Activated T-cell treated with anti-CD3 and anti-CD28 coated beads for 4 hours (primary cell): Measurements from ENCODE around the gene KIF16B.

ENCODE experiments used
- DNase-seq: peaks from one replicate; pipeline ENCODE4 v3.0.0-alpha.2; 2020

KIF16B gene

DNA sequence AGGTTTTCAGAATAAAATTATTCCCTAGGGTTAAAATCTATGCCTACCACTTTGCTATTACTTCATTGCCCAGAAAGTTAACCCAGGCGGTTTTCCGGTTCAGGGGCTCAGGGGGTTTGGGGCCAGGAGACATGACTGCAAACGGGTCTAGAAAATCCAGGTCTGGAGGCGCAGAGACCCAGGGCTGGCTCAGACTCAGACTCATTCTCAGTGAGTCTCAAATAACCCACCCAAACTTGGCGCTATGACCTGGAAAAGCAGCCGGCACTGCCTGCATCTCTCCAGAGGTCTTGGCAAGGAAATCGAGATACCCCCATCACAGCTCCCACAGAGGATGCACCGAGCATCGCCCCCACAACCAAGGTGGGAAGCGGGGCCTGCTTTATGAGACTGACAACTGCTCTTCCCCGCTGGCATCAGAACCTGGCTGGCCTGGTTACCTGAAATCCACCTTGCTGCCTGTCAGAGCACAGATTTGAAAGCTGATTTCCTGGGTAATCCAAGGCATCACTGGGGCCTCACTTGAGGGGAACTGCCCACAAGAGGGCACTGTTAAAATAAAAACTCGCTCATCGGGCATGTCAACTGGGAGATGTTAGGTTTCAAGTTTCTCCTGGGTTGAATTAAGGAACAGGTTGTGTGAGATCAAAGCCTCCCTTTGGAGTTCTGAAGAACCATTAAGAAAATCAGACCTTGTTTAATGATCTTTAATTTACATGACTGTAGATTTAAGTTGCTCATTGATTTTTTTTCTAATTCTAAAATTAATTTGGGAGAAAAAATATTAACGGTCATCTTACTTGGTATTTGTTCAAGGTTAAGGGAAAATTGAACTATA is 55.1 kb downstream of the KIF16B start:
- no peak for DNase-seq

DNA sequence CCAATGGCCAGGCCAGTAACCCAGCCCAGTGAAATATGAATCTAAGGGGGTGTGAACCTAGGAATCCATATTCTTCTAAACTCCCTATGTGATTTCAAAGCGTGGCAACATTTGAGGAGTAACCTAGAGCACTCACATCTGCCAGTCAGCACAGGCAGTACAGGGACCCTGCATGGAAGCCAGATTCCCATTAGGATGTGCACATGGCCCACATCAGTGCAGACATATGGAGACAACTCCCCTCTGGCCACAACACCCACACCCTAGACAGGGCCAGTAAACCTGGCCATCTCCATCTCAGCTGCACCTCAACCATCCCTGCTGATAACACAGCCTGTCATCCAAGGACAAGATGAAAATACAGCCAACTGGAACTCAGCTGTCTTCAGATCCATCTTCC is 56.5 kb downstream of the KIF16B start:
- DNase-seq: no peak

DNA sequence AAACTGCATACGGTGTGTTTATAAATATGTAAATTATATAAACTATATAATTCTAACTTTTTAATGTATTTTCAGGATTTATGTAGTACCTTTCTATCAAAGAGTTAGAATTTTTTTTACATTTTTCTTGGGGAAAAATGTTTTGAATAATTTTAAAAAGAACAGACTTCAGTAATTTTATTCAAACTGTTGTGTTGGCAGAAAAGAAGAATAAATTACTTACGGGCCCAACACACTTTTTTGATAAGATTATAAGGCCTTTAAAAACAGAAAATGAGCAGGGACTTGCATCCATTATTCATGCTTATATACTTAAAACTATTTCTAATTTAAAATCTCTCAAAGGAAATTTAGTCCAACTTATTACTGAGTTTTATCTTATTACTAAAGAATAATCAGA is 58.2 kb downstream of the KIF16B start:
- no peak for DNase-seq

DNA sequence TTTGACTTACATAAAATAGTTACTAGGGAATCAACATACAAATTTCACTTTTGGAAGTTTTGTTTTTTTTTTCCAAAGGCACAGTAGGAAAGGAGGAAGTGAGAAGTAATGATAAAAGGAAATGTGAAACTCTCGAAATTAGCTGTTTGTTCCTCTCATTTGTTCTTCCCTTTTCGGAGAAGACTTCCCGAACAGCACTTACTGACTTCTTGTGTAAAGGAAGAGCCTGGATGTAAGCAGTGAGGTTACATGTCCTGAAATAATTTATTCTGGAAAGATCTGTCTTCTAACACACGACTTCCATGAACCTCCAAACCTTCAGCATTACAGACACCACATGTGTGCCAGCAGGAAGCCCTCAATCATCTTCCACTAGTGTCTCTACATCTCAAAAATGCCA is 59.1 kb downstream of the KIF16B start:
- DNase-seq: no peak

DNA sequence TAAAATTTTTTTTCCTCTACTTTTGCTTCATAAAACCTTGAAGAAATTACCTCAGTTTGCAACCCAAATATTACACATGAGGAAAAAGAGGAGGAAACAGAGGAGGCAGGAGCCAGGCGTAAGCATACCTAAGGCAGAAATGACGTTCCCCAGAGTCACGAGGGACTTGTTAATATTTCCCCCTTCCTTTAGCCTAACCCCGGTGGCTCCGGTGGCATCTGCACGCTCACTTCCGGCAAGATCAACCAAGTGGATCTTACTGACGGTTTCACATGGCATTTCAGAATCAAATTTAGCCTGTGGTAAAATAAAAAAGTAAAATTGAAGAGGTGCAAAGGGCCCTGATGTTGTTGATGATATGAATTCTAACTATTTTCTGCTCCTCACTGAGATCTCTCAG is 67.4 kb downstream of the KIF16B start:
- DNase-seq: no peak

DNA sequence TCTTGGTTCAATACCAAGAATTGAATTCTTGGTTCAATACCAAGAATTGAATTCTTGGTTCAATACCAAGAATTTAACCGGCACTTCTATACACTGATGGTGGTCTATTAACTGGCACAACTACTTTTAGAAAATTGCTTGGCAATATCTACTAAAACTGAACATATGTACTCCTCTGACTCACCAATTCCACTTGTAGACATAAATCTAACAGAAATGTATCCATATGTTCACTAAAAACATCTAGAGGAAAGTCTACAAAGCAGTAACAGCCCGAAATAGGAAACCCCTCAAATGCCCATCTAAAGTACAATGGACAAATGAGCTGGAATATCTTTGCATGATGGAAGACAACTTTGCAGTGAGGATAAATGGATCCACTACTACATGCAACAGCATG is 71.9 kb downstream of the KIF16B start:
- DNase-seq: no peak

DNA sequence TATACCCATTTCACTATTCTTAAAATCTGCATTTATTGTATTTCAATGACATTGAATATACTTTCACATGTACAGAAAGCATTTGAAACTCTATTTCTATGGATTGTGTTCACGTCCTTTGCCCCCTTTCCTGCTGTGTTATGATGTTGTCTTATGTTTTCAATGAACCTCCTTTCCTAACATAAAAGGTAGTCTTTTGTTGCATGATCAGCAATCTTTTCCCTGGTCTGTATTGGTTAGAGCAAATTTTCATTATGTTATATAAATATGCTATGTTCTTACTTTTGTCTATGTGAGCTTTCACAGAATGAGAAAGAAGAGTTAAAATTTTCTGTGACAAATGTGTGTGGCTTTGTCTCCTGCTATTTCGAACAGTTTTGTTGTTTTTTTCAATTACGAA is 73.1 kb downstream of the KIF16B start:
- DNase-seq: no peak

DNA sequence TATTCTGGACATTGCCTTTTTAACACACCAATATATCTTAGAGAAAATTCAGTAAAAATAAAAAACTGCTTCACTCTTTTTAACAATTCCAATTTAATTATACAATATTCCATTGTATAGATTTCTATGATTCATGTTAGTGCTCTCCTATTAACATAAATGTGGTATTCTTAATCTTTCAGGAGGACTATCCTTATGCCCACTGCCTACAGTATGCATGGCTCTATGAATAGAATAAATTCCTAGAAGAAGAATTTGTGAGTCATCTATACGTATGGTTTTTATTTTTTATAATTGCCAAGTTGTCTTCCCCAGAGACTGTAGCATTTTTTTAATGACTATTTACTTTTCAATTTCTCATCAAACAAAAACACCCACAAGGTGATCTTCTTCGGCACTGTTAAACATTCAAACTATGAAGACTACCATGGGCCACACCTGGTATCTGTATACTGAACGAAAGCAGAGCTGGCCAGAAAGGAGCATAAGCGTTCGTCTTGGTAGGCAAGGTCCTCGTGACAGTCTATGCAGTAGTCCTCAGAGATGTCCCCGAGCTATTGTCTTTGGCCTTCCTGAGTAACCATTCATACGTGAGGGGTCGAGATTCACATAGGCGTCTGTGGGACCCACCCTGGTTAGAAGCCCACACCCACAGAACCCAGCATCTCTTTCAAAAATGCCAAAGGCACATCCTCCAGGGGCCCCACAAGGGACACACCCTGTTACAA is 74.6 kb downstream of the KIF16B start:
- DNase-seq: no peak

DNA sequence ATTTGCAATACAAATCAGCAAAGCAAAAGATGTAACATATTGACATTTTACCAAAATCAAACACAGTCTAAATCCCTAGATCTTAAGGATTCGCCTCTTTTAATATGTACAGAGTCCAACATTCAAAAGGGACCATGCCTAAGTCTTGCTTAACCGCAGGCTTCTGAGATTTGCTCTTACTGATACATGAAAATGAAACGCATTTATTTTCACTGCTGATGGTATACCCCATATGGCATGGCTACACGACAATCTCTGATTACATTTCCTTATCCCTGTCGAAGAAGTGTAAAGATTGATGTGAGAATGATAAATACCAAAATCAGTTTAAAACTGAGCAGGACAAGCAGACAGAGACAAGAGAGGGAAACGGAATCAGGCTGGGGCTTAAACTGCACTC is 75.4 kb downstream of the KIF16B start:
- no peak for DNase-seq

DNA sequence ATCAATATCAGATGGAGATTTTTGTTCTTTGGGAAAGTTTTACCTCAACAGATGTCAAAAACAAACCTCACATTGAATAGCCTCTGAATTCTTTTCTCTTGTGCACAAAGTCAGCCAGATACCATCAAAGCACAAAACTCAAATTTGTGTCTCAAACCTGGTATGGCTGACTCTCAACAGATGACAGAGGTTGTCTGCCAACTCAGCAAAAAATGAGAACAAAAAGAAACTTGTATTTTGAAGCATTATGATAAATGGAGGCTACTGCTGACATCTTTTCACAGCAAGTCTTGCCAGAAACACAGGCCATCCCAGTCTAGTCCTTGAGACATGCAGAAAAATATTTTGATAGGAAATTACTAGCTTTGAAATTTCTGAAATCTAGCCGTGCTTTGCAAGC is 79.8 kb downstream of the KIF16B start:
- no peak for DNase-seq

DNA sequence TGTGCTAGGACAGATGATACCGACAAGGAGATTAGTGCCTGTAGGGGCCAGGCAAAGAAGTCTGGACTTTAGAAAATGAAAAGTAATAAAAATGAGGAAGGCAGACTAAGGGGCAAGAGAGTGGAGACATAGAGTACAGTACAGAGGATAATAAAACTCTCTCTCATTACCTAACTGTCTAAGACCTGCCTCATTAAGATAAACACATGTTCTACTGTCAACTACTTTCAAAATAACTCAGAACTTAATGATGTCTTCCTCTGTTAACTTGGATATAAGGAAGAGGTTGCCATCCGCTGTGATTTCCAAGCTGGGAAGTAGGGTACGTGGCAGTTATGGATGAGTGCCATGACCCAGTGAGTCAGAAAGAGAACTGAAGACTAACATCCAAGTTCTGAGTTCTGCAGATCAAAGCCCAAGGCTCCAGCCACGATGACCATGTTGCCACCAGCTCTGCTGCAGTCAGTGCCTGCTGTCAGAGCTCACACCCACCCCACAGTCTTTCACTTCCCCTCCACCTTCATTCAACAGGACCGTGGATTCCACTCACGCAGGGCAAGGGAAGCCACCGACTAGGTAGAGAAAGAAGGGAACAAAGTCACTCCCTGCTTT is 81.8 kb downstream of the KIF16B start:
- no peak for DNase-seq

DNA sequence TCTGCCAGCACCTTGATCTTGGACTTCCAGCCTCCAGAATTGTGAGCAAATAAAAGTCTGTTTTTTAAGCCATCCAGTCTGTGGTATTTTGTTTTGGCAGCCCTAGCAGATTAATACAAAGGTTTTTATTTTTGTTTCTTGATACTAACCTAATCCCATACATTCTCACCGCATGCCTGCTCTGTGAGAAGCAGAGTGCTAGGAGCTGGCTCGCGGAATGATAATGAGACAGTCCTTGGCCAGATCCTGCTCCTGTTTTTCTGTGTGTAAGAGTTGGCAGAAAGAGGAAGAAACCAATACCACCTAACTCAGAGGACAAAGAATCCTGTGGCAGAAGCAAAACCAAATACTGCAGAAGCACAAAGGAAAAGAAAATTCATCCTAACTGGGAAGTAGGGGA is 82.6 kb downstream of the KIF16B start:
- DNase-seq: no peak

DNA sequence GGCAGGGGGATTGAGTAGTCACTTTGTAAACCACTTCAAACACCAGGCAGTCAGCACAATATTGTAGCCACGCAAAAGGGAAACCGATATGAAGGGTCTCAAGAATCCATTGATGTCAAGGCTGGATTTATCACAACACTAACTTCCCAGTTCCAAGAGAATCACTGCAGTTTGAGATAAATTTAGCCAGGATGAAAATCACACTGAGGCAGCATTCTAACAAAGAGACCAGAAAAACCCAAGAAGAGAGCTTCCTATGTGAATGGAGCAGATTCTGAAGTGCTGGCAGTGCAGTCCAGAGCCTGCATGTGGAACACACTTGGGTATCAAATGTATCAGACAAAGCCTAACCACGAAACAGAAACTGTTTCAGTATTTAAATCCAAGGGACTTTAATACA is 84.6 kb downstream of the KIF16B start:
- DNase-seq: no peak

DNA sequence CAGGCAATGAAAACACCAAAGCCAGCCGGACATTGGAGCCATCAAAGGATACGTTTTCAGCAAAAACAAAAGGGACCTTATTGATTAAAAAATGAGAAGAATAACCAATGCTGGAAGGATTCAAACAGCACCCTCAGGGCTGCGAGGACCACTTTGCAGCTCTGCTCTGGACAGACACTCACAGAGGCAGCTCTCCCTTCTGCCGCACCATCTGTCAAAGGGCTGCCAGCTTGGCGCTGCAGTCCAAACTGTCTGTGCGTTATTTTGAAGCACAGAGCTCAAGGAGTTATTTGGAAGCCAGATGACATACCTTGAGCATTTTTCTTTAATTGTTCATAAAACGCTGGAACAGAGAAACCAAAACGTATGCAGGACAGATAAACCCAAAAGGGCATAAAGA is 85.2 kb downstream of the KIF16B start:
- no peak for DNase-seq

DNA sequence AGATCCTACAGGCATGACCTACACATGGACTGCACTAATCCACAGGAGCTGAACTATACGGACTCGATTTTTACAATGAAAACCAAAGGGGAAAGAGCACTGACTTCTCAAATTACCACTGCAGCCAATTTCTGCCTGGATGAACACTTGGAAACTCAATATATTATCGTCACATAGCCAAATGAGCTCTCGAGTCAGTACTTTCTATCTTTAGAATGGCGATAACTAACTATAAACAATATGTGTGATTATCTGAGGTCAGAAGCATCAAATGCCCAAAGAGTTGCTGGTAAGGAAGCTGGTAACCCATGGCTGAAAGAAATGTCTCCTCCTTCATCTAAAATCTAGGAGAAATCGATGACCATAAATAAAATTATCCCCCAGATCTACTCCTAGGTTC is 86.7 kb downstream of the KIF16B start:
- no peak for DNase-seq

DNA sequence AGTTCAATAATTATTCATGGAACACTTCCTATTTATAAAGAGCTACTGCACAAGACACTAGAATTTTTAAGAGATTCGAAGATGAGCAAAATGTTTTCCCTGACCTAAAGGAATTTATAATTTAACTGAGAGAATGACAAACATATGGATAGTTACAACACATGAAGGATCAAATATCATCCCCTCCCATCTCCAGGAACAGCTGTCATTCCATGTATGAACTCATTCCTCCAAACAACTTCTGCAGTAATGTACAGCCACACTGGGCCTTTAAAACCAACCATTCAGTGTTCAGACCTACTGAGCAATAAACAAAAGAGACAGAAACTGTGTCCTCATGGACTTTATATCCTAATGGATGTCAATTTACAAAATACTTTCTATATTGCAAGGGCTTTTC is 87.8 kb downstream of the KIF16B start:
- no peak for DNase-seq

DNA sequence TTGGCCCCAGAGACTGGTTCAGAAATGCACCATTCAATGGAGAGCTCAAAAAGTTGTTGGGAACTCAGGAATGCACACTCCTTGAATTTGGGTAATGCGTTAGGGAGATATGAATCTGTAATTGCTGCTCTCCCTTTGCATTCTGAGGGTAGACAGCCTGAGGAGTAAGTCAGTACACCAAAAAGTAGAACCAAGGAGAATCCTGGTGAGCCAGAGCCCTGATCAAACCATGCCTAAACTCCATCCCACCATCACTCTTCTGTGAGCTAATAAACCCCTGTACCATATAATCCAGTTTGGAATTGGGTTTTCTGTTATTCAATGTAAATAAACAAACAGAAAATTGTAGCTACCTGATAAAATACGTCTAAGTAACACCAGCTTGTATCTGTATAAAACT is 90.2 kb downstream of the KIF16B start:
- no peak for DNase-seq

DNA sequence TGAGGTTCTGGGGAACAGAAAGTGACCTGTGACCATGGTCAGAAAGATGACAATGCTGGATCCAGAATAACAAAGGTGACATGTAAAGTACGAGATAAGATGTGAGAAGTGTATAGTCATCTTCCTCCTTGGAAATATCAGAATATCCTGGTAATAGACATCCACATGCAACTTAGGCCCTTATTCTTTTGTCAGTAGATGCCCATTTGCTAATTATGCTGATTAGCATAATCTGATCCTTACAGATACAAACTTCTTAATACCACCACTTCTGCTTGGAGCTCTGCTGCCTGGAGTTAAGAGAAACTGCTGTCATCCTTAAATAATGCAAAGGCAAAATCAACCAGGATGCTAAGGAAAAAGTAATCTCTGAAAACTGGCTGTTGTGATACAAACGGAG is 91.3 kb downstream of the KIF16B start:
- DNase-seq: no peak

DNA sequence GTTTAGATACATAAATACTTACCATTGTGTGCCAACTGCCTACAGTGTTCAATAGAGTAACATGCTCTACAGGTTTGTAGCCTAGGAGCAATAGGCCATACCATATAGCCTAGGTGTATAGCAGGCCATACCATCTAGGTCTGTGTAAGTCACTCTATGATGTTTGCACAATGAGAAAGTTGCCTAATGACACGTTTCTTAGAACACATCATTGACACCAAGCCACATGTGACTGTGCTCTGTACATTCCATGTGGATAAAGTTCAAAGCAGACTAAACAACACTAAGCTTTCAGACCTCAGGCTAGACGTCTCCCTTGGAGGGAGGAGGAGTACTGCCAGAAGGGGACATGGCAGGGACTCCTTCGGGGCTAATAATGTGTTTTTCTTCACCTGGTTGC is 93.6 kb downstream of the KIF16B start:
- DNase-seq: no peak

DNA sequence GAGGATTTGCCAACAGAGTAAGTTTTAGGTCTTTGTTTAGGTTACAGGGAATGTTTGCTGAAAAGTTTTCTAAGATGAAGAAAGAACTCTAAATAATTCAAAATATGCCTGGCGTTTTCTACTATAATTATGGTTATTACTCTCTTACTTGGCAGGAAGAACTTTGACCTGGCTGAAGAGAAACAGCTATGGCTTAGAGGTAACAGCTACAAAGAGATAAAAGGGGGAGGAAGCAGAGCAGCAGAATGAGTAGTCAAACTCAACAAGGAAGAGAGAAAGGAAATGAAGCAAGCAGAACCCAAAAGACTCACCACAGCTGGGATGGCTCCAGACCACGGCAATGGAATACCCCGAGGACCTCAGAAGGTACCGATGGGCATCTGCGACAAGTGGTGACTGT is 95.6 kb downstream of the KIF16B start:
- DNase-seq: no peak

DNA sequence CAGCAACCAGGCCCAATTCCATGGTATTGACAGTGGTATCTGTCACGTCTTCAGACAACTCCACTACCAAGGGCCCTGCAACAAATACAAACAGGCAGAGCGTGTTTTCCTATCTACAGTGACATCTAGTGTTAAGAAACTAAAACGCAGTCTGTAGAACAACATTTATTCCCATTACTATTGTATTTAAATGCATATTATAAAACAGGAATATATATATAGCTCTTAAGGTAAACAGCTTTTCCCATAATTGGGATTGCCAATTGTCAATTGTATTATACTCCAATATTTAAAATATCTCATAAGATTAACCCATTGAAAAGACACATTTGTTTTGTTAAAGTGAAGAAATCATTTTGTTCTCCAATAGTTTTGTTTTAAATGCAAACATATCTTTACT is 97.2 kb downstream of the KIF16B start:
- DNase-seq: no peak

DNA sequence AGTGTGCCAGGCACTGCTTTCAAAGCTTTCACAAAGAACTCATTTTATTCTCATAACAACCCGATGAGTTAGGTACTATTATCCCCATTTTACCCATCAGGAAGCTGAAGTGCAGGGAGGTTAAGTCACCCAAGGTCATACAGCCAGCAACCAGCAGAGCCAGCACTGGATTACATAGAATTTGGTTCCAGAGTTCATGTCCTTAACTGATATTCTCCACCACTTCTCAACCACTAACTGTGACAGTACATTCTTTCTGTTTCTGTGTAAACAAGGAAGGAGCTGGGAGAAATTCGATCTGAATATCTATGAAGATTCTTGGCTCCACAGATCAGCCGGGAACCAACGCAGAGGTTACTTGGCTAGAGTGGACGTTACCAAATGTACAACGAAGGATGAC is 98.0 kb downstream of the KIF16B start:
- DNase-seq: no peak

DNA sequence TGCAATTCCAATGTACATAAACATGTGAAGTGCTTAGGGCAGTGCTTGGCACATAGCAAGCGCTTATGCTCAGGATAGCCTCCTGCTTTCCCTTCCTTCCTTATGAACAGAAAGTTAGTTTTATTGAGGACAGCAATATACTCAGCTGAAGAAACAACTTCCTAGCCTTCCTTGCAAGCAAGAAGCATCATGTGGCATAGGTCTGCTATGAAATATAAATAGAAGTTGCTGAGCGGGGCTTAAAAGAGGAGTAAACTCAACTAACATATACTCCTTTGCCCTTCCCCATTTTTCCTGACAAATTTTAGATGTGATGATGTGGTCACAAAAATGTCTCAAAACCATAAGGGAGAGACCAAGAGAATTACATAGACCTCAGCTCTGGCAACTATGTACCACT is 98.9 kb downstream of the KIF16B start:
- no peak for DNase-seq
